WTC11 (cell line): ENCODE results near the gene JOSD1.

Source experiments
- ARID4B ChIP-seq: sonication (generic); formaldehyde crosslinking; IDR thresholded peaks from 2 replicates; pipeline ENCODE4 v1.8.0; 2023; ENCODE audit warnings: missing genetic modification reagents, mild to moderate bottlenecking, borderline replicate concordance
- ATF3 ChIP-seq: sonication (generic); formaldehyde crosslinking; conservative IDR thresholded peaks from 2 replicates; pipeline ENCODE4 v1.8.1; 2022; ENCODE audit warnings: mild to moderate bottlenecking, missing genetic modification reagents
- CTCF ChIP-seq: fragments of 200-600 bp; IDR thresholded peaks from 2 replicates; pipeline ENCODE4 v1.8.0; 2022; ENCODE audit warnings: antibody characterized with exemption
- E2F1 ChIP-seq: sonication (generic); formaldehyde crosslinking; IDR thresholded peaks from 2 replicates; pipeline ENCODE4 v1.8.0; 2022; ENCODE audit warnings: mild to moderate bottlenecking, missing genetic modification reagents
- ESRRA ChIP-seq: sonication (generic); formaldehyde crosslinking; IDR thresholded peaks from 2 replicates; pipeline ENCODE4 v1.8.1; 2022; ENCODE audit warnings: mild to moderate bottlenecking, missing genetic modification reagents, borderline replicate concordance
- FOXJ3 ChIP-seq: sonication (generic); formaldehyde crosslinking; IDR thresholded peaks from 2 replicates; pipeline ENCODE4 v1.9.0; 2021; ENCODE audit warnings: missing genetic modification reagents, mild to moderate bottlenecking, borderline replicate concordance
- FOXP1 ChIP-seq: sonication (generic); formaldehyde crosslinking; IDR thresholded peaks from 2 replicates; pipeline ENCODE4 v1.8.0; 2022; ENCODE audit warnings: missing genetic modification reagents, mild to moderate bottlenecking, moderate library complexity, borderline replicate concordance
- JUN ChIP-seq: sonication (generic); formaldehyde crosslinking; IDR thresholded peaks from 2 replicates; pipeline ENCODE4 v1.8.0; 2023; ENCODE audit warnings: mild to moderate bottlenecking, missing genetic modification reagents
- NR2C2 ChIP-seq: sonication (generic); formaldehyde crosslinking; IDR thresholded peaks from 2 replicates; pipeline ENCODE4 v1.8.0; 2022; ENCODE audit warnings: mild to moderate bottlenecking, missing genetic modification reagents
- SMAD4 ChIP-seq: sonication (generic); formaldehyde crosslinking; IDR thresholded peaks from 2 replicates; pipeline ENCODE4 v1.8.0; 2022; ENCODE audit warnings: mild to moderate bottlenecking, missing genetic modification reagents
- TP53 ChIP-seq: sonication (generic); formaldehyde crosslinking; IDR thresholded peaks from 2 replicates; pipeline ENCODE4 v1.8.1; 2023; ENCODE audit warnings: mild to moderate bottlenecking, missing genetic modification reagents
- USF1 ChIP-seq: sonication (generic); formaldehyde crosslinking; IDR thresholded peaks from 2 replicates; pipeline ENCODE4 v1.8.0; 2022; ENCODE audit warnings: mild to moderate bottlenecking, missing genetic modification reagents
- ZNF121 ChIP-seq: sonication (generic); formaldehyde crosslinking; IDR thresholded peaks from 2 replicates; pipeline ENCODE4 v1.8.0; 2023; ENCODE audit warnings: missing genetic modification reagents

- TF ChIP-seq FOXP1 (CRISPR knock-in tag) (no peak), TP53 (CRISPR knock-in tag) (no peak), FOXJ3 (no peak), ZNF121 (CRISPR knock-in tag) (no peak), CTCF (no peak), ATF3 (CRISPR knock-in tag) (no peak), SMAD4 (CRISPR knock-in tag) (no peak), ARID4B (CRISPR knock-in tag) (no peak), USF1 (no peak), NR2C2 (CRISPR knock-in tag) (no peak), JUN (CRISPR knock-in tag) (no peak), E2F1 (CRISPR knock-in tag) (no peak), ESRRA (CRISPR knock-in tag) (no peak)
These were observed 26.4 kb upstream of the JOSD1 start for GRCh38 chr22:38727123-38727522.
